ENCODE data around the gene MYH9.

The MYH9 gene

GRCh38 chr22:36311386-36312085, 76.2 kb downstream of the MYH9 start:
- DNase-seq (ENCODE audit: low spot score) = no peak

- no peak for DNase-seq (ENCODE audit: low spot score)
Measured at GRCh38 chr22:36308880-36309279, 78.9 kb downstream of the MYH9 start.

GRCh38 chr22:36306227-36306626, 81.5 kb downstream of the MYH9 start:
- DNase-seq (ENCODE audit: low spot score) = no peak

GRCh38 chr22:36305813-36306212, 82.0 kb downstream of the MYH9 start:
- no peak for DNase-seq (ENCODE audit: low spot score)

- no peak for DNase-seq (ENCODE audit: low spot score)
Measured at GRCh38 chr22:36304429-36304828, 83.3 kb downstream of the MYH9 start.

GRCh38 chr22:36303874-36304273, 83.9 kb downstream of the MYH9 start:
- DNase-seq (ENCODE audit: low spot score) = no peak

GRCh38 chr22:36303115-36303467, 84.7 kb downstream of the MYH9 start:
- no peak for DNase-seq (ENCODE audit: low spot score)

- no peak for DNase-seq (ENCODE audit: low spot score)
Measured at GRCh38 chr22:36302439-36303114, 85.2 kb downstream of the MYH9 start.

GRCh38 chr22:36301851-36302250, 85.9 kb downstream of the MYH9 start:
- DNase-seq (ENCODE audit: low spot score) = no peak

GRCh38 chr22:36301384-36301828, 86.4 kb downstream of the MYH9 start:
- DNase-seq (ENCODE audit: low spot score) = peak; percentile 85

GRCh38 chr22:36300396-36301212, 87.2 kb downstream of the MYH9 start:
- DNase-seq (ENCODE audit: low spot score) = no peak

- DNase-seq (ENCODE audit: low spot score) = no peak
Measured at GRCh38 chr22:36299911-36300310, 87.9 kb downstream of the MYH9 start.

GRCh38 chr22:36299295-36299694, 88.5 kb downstream of the MYH9 start:
- DNase-seq (ENCODE audit: low spot score) = no peak

- DNase-seq (ENCODE audit: low spot score) = no peak
Measured at GRCh38 chr22:36298601-36299000, 89.2 kb downstream of the MYH9 start.

GRCh38 chr22:36298118-36298517, 89.6 kb downstream of the MYH9 start:
- no peak for DNase-seq (ENCODE audit: low spot score)

GRCh38 chr22:36297568-36297967, 90.2 kb downstream of the MYH9 start:
- no peak for DNase-seq (ENCODE audit: low spot score)

GRCh38 chr22:36296690-36297089, 91.1 kb downstream of the MYH9 start:
- DNase-seq (ENCODE audit: low spot score) = no peak

GRCh38 chr22:36295247-36295646, 92.5 kb downstream of the MYH9 start:
- no peak for DNase-seq (ENCODE audit: low spot score)

- no peak for DNase-seq (ENCODE audit: low spot score)
Measured at GRCh38 chr22:36294801-36295200, 93.0 kb downstream of the MYH9 start.

GRCh38 chr22:36294293-36294620, 93.5 kb downstream of the MYH9 start:
- DNase-seq (ENCODE audit: low spot score) = no peak

GRCh38 chr22:36293606-36294292, 94.0 kb downstream of the MYH9 start:
- no peak for DNase-seq (ENCODE audit: low spot score)

- no peak for DNase-seq (ENCODE audit: low spot score)
Measured at GRCh38 chr22:36292823-36293530, 94.8 kb downstream of the MYH9 start.

All from CD4-positive, alpha-beta T cell treated with Interleukin-2 at 100 ng/mL for 4 hours (primary cell).